Skeletal muscle tissue (tissue), 4 donors: ENCODE data around the gene VSTM5. TPM values are rescaled to one million over a fixed set of nuclear protein-coding genes. Genes with fewer than 3 reads are reported as not detected.

ENCODE experiments used
- H3K27ac ChIP-seq: one replicate; pipeline ENCODE4 v1.7.0; 2013; ENCODE audit warnings: mild to moderate bottlenecking, low read depth, low read length, inconsistent platforms
- H3K27me3 ChIP-seq, 3 donors: one replicate each; pipeline ENCODE4 v1.7.0; 2013; ENCODE audit warnings: low read length in 3 of 3; ENCODE audit not compliant: control insufficient read depth in 3 of 3, insufficient read depth in 3 of 3
- H3K36me3 ChIP-seq, 3 donors: one replicate each; pipeline ENCODE4 v1.7.0; 2013; ENCODE audit warnings: low read length in 3 of 3; ENCODE audit not compliant: control insufficient read depth in 3 of 3, insufficient read depth in 3 of 3
- H3K4me1 ChIP-seq, 3 donors: one replicate each; pipeline ENCODE4 v1.7.0; 2013; ENCODE audit warnings: low read length in 3 of 3, mild to moderate bottlenecking in 3 of 3; ENCODE audit not compliant: control insufficient read depth in 3 of 3, insufficient read depth in 3 of 3
- H3K4me3 ChIP-seq, 3 donors: one replicate each; pipeline ENCODE4 v1.7.0; 2013; ENCODE audit warnings: low read length in 3 of 3
- H3K9ac ChIP-seq, 3 donors: one replicate each; pipeline ENCODE4 v1.7.0; 2013; ENCODE audit warnings: low read length in 3 of 3, mild to moderate bottlenecking in 3 of 3, moderate library complexity in 2 of 3, low read depth in 1 of 3
- H3K9me3 ChIP-seq, 3 donors: one replicate each; pipeline ENCODE4 v1.7.0; 2013; ENCODE audit warnings: low read length in 3 of 3; ENCODE audit not compliant: control insufficient read depth in 3 of 3
- total RNA-seq: library from RNA; depleted of rRNA; stranded (reverse); fragments of >200 nt; gene quantifications from one replicate; pipeline ENCODE4 v1.2.3, GENCODE V29; 2014
- donor health status: Osteomylitis.

The VSTM5 gene
- total RNA-seq, 1 donor from 2014 or later: not detected

GRCh38 chr11:93843906-93844305, 6.5 kb downstream of the VSTM5 start:
- no peak overlapping the region for H3K27ac ChIP-seq

DNA sequence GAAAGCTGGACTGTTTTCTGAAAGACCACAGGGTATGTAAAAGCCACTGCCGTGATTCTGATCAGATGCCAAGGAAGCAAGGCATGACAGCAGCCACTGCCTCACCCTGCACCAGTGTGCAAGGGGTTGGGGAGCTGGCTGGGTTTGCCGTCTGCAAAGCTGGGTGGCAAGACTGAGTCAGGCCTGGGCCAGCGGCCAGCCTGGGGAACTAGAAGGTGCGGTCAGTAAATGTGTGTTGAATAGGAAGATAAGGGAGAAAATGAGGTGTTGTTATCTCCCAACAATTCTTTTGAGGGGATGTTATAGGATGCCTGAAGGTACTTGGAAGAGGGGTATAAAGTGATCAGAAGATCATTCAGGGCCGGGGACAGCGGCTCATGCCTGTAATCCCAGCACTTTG, 8.0 kb downstream of the VSTM5 start:
- no peak overlapping the region for H3K27ac ChIP-seq
- no peak overlapping the region for H3K9ac ChIP-seq
- no peaks in the 10 kb centered on the region for H3K27me3 ChIP-seq
- no peak overlapping the region for H3K4me3 ChIP-seq
- no peaks in the 10 kb centered on the region for H3K36me3 ChIP-seq
- no peaks in the 10 kb centered on the region for H3K4me1 ChIP-seq
- H3K9me3 ChIP-seq: no peaks in the 10 kb centered on the region

More at GRCh38 chr11:93843906-93844305, 6.5 kb downstream of the VSTM5 start:
- H3K9me3 ChIP-seq: no peaks in the 10 kb centered on the region
- H3K9ac ChIP-seq: no peak overlapping the region
- peaks cover 0 to 3% (median 0%) of the 10 kb centered on the region in 3 donors for H3K27me3 ChIP-seq
- no peak overlapping the region for H3K4me3 ChIP-seq
- no peaks in the 10 kb centered on the region for H3K4me1 ChIP-seq
- H3K36me3 ChIP-seq: no peaks in the 10 kb centered on the region

DNA sequence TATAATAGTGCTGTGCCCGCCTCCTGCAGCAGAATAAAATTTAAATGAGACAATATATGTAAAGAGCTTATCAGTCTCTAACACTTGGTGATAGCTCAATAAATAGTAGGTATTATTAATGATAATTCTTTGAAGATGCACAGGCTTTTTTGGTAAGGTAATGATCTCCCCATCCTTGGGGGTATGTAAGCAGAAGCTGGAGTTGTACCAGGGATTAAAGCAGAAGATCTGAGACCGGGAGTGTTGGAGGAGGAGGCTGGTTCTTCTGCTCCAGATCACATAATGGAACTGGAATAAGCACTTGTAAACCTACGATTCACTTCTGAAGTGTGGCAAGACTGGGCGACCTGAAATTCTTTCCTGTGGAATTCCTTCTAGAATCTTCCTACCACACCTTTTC, 8.4 kb downstream of the VSTM5 start:
- Histone ChIP-seq H3K4me3 (no peak overlapping the region), H3K4me1 (no peaks in the 10 kb centered on the region), H3K9ac (no peak overlapping the region), H3K9me3 (no peaks in the 10 kb centered on the region), H3K27ac (no peak overlapping the region), H3K36me3 (no peaks in the 10 kb centered on the region), H3K27me3 (no peaks in the 10 kb centered on the region)

- H3K9ac ChIP-seq: no peak overlapping the region
- no peaks in the 10 kb centered on the region for H3K9me3 ChIP-seq
- no peaks in the 10 kb centered on the region for H3K4me1 ChIP-seq
- H3K27ac ChIP-seq: no peak overlapping the region
- H3K4me3 ChIP-seq: no peak overlapping the region
- H3K36me3 ChIP-seq: no peaks in the 10 kb centered on the region
- no peaks in the 10 kb centered on the region for H3K27me3 ChIP-seq
Measured at GRCh38 chr11:93841446-93841845, 9.0 kb downstream of the VSTM5 start.

GRCh38 chr11:93840981-93841380, 9.4 kb downstream of the VSTM5 start:
- Histone ChIP-seq H3K27ac (no peak overlapping the region), H3K9ac (no peak overlapping the region), H3K36me3 (no peaks in the 10 kb centered on the region), H3K4me3 (no peak overlapping the region), H3K27me3 (no peaks in the 10 kb centered on the region), H3K4me1 (no peaks in the 10 kb centered on the region), H3K9me3 (no peaks in the 10 kb centered on the region)

DNA sequence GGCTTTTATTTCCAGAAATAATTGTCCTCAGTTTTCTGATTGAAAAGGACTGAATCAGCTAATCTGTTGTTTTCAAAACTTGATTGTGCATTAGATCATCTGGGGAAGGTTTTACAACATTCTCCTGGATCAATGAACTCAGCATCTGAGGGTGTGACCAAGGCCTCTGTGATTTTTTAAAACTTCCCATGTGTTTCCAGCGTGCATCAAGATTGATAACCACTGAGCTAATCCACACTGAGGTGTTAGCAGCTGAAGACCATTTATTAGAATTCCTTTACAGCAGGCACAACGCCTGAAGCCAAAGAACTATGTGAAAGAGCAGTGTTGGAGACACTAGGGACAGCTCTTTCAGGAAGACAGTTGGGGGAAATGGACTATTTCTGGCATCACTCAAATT, 10.2 kb downstream of the VSTM5 start:
- Histone ChIP-seq H3K27me3 (no peaks in the 10 kb centered on the region), H3K9ac (no peak overlapping the region), H3K4me3 (no peak overlapping the region), H3K27ac (no peak overlapping the region), H3K4me1 (no peaks in the 10 kb centered on the region), H3K36me3 (no peaks in the 10 kb centered on the region), H3K9me3 (no peaks in the 10 kb centered on the region)

GRCh38 chr11:93838967-93839366, 11.5 kb downstream of the VSTM5 start:
- Histone ChIP-seq H3K27ac (no peak overlapping the region), H3K36me3 (no peaks in the 10 kb centered on the region), H3K27me3 (no peaks in the 10 kb centered on the region), H3K4me3 (no peak overlapping the region), H3K4me1 (no peaks in the 10 kb centered on the region), H3K9me3 (no peaks in the 10 kb centered on the region), H3K9ac (no peak overlapping the region)

DNA sequence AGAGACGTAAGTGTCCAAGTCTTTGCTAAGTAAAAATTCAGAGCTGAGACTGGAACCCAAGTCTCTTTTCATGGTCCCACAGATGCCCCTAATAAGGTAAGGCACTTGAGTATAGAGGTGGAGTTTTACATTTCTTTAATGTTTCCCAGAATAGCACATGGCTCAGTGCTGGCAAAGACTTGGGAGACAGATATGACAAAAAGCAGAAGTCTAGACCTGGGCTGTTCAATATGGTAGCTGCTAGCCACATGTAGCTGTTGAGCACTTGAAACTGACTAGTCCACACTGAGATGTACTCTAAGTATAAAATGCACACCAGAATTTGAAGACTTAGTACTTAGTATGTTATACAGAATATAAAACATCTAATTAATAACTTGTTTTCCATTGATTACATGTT, 17.6 kb downstream of the VSTM5 start:
- Histone ChIP-seq H3K9me3 (no peaks in the 10 kb centered on the region), H3K36me3 (no peaks in the 10 kb centered on the region), H3K4me1 (no peaks in the 10 kb centered on the region), H3K4me3 (no peak overlapping the region), H3K27me3 (no peaks in the 10 kb centered on the region), H3K27ac (no peak overlapping the region), H3K9ac (no peak overlapping the region)

GRCh38 chr11:93831343-93832127, 18.9 kb downstream of the VSTM5 start:
- no peak overlapping the region for H3K9ac ChIP-seq
- H3K9me3 ChIP-seq: no peaks in the 10 kb centered on the region
- no peaks in the 10 kb centered on the region for H3K27me3 ChIP-seq
- no peak overlapping the region for H3K27ac ChIP-seq
- H3K4me3 ChIP-seq: no peak overlapping the region
- no peaks in the 10 kb centered on the region for H3K36me3 ChIP-seq
- H3K4me1 ChIP-seq: no peaks in the 10 kb centered on the region

DNA sequence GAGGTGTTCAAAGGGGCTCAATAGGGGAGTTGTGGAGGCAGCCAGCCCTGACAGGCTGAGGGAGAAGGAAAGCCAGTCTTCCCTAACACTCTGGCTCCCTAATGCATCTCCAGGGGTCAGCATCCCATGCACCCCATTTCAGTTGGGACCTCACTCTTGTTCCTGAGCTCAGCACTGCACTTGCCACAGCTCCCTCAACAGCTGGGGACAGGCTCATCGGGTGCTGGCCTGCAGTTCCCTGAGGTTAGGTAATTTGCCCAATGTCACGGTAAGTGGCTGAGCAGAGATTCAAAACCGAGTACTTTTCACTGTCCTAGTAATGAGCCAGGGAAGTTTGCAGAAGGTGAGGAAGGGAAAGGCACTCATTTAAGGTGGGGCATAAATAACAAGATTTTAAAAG, 20.8 kb downstream of the VSTM5 start:
- no peaks in the 10 kb centered on the region for H3K4me1 ChIP-seq
- no peak overlapping the region for H3K9ac ChIP-seq
- H3K4me3 ChIP-seq: no peak overlapping the region
- H3K9me3 ChIP-seq: no peaks in the 10 kb centered on the region
- no peaks in the 10 kb centered on the region for H3K27me3 ChIP-seq
- no peak overlapping the region for H3K27ac ChIP-seq
- H3K36me3 ChIP-seq: no peaks in the 10 kb centered on the region
